Activated CD8-positive, alpha-beta memory T cell treated with anti-CD3 and anti-CD28 coated beads, Interleukin-2, amount 50 U/mL, for 48 hours (primary cell): ENCODE measurements around the gene GIPR.
"Not testable (repeated sequence)": the region's sequence is repeated elsewhere in the genome, so short reads cannot be mapped to it uniquely, and the experiment has no call there.

Experiments
- DNase-seq: peaks from one replicate; pipeline ENCODE4 v3.0.0-alpha.2; 2020

The GIPR gene

GRCh38 chr19:45646345-45646698 is 21.7 kb upstream of the GIPR start:
- no peak for DNase-seq

GRCh38 chr19:45650722-45651121 is 17.3 kb upstream of the GIPR start:
- no peak for DNase-seq

- no peak for DNase-seq
Measured at GRCh38 chr19:45653634-45654033, 14.4 kb upstream of the GIPR start.

GRCh38 chr19:45655073-45655472 is 12.9 kb upstream of the GIPR start:
- no peak for DNase-seq

- DNase-seq = no peak
Measured at GRCh38 chr19:45657520-45658167, 10.4 kb upstream of the GIPR start.

- DNase-seq = no peak
Measured at GRCh38 chr19:45659096-45659729, 8.8 kb upstream of the GIPR start.

- no peak for DNase-seq
Measured at GRCh38 chr19:45660636-45661035, 7.4 kb upstream of the GIPR start.

GRCh38 chr19:45663800-45664199 is 4.2 kb upstream of the GIPR start:
- no peak for DNase-seq

GRCh38 chr19:45664575-45664974 is 3.4 kb upstream of the GIPR start:
- DNase-seq = no peak

- DNase-seq = peak; percentile 65
Measured at GRCh38 chr19:45668342-45668871, 386 bp downstream of the GIPR start.

- DNase-seq = peak; percentile 94
Measured at GRCh38 chr19:45670670-45671453, 2.8 kb downstream of the GIPR start.

- DNase-seq = no peak
Measured at GRCh38 chr19:45674946-45675345, 6.9 kb downstream of the GIPR start.

- peak; percentile 77 for DNase-seq
Measured at GRCh38 chr19:45676851-45677263, 8.8 kb downstream of the GIPR start.

GRCh38 chr19:45677351-45678230 is 9.6 kb downstream of the GIPR start:
- DNase-seq = peak; percentile 90

GRCh38 chr19:45681391-45682015 is 13.5 kb downstream of the GIPR start:
- peak; percentile 96 for DNase-seq

GRCh38 chr19:45682117-45682516 is 14.1 kb downstream of the GIPR start:
- no peak for DNase-seq

GRCh38 chr19:45682908-45683307 is 14.9 kb downstream of the GIPR start:
- no peak for DNase-seq

- DNase-seq = not testable (repeated sequence)
Measured at GRCh38 chr19:45685045-45685444, 17.0 kb downstream of the GIPR start.

- no peak for DNase-seq
Measured at GRCh38 chr19:45687599-45687998, 19.6 kb downstream of the GIPR start.

GRCh38 chr19:45691516-45692186 is 23.6 kb downstream of the GIPR start, which contains the start of gene SNRPD2:
Gene SNRPD2 (minus strand): TSS chr19:45691953. CDS start chr19:45691888, 65 bp downstream.
- DNase-seq = peak; percentile 96
